Activated CD4-positive, alpha-beta memory T cell treated with anti-CD3 and anti-CD28 coated beads for 36 hours (primary cell): ENCODE data around the gene WDFY4. TPM values are rescaled to one million over a fixed set of nuclear protein-coding genes. Genes with fewer than 3 reads are reported as not detected.

Experiments
- CTCF ChIA-PET: fragments of 350-600 bp; sonication (Branson Sonifier 250); formaldehyde crosslinking; loops from one replicate; lab custom pipeline; 2021; ENCODE audit warnings: antibody characterized with exemption, inconsistent platforms; lab: Charles Lee
- POLR2A ChIA-PET: fragments of 350-600 bp; sonication (Branson Sonifier 250); formaldehyde crosslinking; loops from one replicate; lab custom pipeline; 2021; ENCODE audit warnings: antibody characterized with exemption; lab: Charles Lee
- DNase-seq: peaks from one replicate; pipeline ENCODE4 v3.0.0-alpha.2; 2020
- H3K27ac Mint-ChIP-seq: one replicate; pipeline ENCODE4 v1.8.0; 2021; ENCODE audit warnings: mixed read lengths
- H3K27me3 Mint-ChIP-seq: one replicate; pipeline ENCODE4 v1.8.0; 2021; ENCODE audit warnings: mixed read lengths
- H3K36me3 Mint-ChIP-seq: one replicate; pipeline ENCODE4 v1.8.0; 2021; ENCODE audit warnings: mixed read lengths
- H3K4me1 Mint-ChIP-seq: one replicate; pipeline ENCODE4 v1.8.0; 2021; ENCODE audit warnings: low read depth, mixed read lengths
- H3K4me3 Mint-ChIP-seq: one replicate; pipeline ENCODE4 v1.8.0; 2021; ENCODE audit warnings: mild to moderate bottlenecking, mixed read lengths
- H3K9me3 Mint-ChIP-seq: one replicate; pipeline ENCODE4 v1.8.0; 2021; ENCODE audit warnings: mixed read lengths
- intact Hi-C: fragments of 100-400 bp; cut with micrococcal nuclease; formaldehyde crosslinking; loops from one replicate; pipeline ENCODE4 v1.15.1; 2023
- total RNA-seq, 2 experiments: library from RNA; stranded (reverse); gene quantifications; one replicate each; pipeline ENCODE4 v1.2.3, GENCODE V29; 2021

Gene WDFY4
- total RNA-seq, 2 experiments from 2014 or later = not detected

DNA sequence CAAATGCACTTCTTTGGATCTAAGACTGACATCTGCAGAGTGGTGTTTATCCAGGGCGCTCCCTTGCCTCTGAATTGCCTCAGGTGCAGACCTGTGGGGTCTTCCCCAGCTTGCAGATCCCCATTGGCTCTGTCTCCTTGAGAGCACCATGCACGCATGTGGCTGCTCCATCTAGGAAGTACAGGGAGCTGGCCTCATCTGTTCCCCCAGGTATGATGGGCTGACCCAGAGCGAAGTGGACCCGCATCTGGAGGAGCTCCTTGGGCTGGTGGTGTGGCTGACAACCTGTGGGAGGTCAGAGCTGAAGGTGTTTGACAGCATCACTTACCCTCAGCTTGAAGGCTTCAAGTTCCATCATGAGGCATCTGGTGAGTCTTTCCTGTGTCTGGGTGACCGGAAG, 44.5 kb downstream of the WDFY4 start:
- Mint-ChIP-seq H3K27me3 (no peaks in the 10 kb centered on the region), H3K9me3 (no peaks in the 10 kb centered on the region), H3K4me1 (no peaks in the 10 kb centered on the region), H3K36me3 (no peaks in the 10 kb centered on the region), H3K4me3 (no peak overlapping the region), H3K27ac (no peak overlapping the region)
- CTCF ChIA-PET = no interaction called here
- POLR2A ChIA-PET = no interaction called here
- no peak for DNase-seq
- intact Hi-C loops = no loop called here

DNA sequence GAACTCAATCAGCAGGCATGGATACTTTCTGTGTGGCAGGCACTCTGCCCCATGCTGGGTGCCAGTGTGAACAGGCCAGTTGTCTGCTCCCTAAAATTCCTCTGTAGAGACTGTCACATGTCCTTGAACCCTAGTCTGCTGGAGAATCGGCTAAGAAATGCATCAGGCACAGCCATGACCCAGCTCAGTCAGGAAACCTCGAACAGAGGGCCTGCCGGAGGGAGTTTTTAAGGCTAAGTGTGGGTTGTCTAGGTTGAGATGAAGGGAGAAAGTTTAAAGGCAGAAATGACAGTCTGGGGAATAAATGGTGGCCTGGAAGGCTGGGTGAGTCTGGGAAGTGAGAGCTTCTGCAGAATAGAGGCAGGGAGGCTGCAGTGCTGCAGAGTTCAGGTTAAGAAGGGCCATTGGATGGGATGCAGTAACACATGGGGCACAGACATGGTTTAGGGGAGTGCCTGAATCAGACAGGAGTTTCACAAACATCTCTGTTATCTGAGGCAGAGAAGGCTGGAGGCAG, 45.3 kb downstream of the WDFY4 start:
- no peaks in the 10 kb centered on the region for H3K36me3 Mint-ChIP-seq
- intact Hi-C loops = no loop called here
- H3K4me3 Mint-ChIP-seq = no peak overlapping the region
- no peaks in the 10 kb centered on the region for H3K27me3 Mint-ChIP-seq
- CTCF ChIA-PET = no interaction called here
- POLR2A ChIA-PET = no interaction called here
- H3K27ac Mint-ChIP-seq = no peak overlapping the region
- H3K9me3 Mint-ChIP-seq = no peaks in the 10 kb centered on the region
- H3K4me1 Mint-ChIP-seq = no peaks in the 10 kb centered on the region
- no peak for DNase-seq

DNA sequence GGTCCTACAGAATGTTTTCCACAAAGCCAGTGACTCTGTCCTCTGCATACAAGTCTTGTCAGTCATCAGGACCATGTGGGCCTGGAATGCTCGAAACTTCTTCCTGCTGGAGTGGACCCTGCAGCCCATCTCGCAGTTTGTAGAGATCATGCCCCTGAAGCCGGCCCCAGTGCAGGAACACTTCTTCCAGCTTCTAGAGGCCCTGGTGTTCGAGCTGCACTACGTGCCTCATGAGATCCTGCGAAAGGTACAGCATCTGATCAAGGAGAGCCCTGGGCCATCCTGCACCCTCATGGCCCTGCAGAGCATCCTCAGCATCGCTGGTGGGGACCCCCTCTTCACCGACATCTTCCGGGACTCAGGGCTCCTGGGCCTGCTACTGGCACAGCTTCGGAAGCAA, 46.5 kb downstream of the WDFY4 start:
- intact Hi-C loops = no loop called here

DNA sequence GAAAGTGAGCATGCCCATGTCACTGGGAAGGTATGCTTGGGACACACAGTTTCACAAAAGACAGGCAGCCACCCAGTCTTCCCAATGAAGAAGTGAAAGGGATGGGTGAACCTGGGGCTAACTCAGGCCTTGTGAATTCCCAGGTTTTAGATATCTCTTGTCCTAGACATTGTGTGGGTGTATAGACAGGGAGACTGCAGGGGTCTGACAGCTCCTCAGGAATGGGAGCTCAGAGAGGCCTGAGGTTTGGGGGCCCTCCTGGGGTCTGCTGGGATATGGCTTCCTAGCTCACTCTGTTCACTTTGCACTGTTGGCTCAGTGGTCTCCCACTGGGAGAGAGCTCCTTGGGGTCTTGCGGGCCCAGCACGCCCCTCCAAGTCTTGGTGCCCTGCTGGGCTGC, 47.0 kb downstream of the WDFY4 start:
- intact Hi-C loops = no loop called here
- Mint-ChIP-seq H3K27ac (no peak overlapping the region), H3K4me1 (no peaks in the 10 kb centered on the region), H3K36me3 (no peaks in the 10 kb centered on the region), H3K27me3 (peaks cover 4% of the 10 kb centered on the region), H3K4me3 (no peak overlapping the region), H3K9me3 (no peaks in the 10 kb centered on the region)
- CTCF ChIA-PET = interaction anchor here (0.6 kb wide), 1 partner anchor 125 kb away, joined by 3 read pairs; no protein-coding TSS in a partner anchor
- POLR2A ChIA-PET = no interaction called here
- no peak for DNase-seq

More for the DNA sequence above, 46.5 kb downstream of the WDFY4 start:
- CTCF ChIA-PET = no interaction called here
- no peak for DNase-seq
- POLR2A ChIA-PET = no interaction called here
- Mint-ChIP-seq H3K4me1 (no peaks in the 10 kb centered on the region), H3K9me3 (no peaks in the 10 kb centered on the region), H3K27ac (no peak overlapping the region), H3K27me3 (peaks cover 4% of the 10 kb centered on the region), H3K4me3 (no peak overlapping the region), H3K36me3 (no peaks in the 10 kb centered on the region)

DNA sequence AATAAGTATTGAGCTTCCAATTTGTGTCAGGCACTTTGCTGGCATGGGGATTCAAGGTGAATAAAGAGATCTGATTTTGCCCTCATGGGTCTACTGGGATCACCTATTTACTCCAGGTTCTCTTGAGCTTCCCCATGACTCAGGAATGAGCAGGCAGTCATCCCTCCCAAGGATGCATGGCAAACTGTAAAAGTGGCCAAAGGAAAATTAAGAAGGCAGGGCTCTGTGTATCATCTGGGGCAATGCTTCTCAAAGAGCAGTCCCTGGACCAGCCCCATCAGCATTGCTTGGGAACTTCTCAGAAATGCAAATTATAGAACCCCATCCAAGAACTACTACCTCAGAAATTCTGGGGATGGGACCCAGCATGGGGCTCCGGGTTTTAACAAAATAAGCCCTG, 48.7 kb downstream of the WDFY4 start:
- DNase-seq = no peak
- intact Hi-C loops = no loop called here
- POLR2A ChIA-PET = no interaction called here
- Mint-ChIP-seq H3K4me3 (no peak overlapping the region), H3K27me3 (peaks cover 7% of the 10 kb centered on the region), H3K36me3 (no peaks in the 10 kb centered on the region), H3K4me1 (no peaks in the 10 kb centered on the region), H3K27ac (no peak overlapping the region), H3K9me3 (no peaks in the 10 kb centered on the region)
- CTCF ChIA-PET = no interaction called here

DNA sequence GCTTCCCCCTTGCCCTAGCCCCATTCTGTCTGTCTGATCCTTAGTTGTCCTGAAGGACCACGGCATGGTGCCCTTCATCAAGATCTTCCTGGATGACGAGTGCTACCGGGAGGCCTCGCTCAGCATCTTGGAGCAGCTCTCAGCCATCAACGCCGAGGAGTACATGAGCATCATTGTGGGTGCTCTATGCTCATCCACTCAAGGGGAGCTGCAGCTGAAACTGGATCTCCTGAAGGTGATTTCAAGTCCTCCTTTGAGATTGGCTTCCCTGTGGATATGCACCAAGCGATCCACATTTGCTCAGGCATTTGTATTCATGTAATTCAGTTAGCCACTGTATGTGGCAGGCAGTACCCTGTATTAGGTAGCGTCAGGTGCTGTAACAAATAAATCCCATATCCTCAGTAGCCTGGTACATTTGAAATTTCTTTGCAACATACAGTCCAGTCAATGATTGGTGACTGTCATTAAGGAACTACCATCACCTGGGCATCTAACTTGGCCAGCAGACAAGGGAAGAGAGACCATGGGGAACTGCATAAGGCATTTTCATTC, 51.2 kb downstream of the WDFY4 start:
- Mint-ChIP-seq H3K4me3 (no peak overlapping the region), H3K27ac (no peak overlapping the region), H3K9me3 (no peaks in the 10 kb centered on the region), H3K36me3 (no peaks in the 10 kb centered on the region), H3K27me3 (peaks cover 7% of the 10 kb centered on the region), H3K4me1 (no peaks in the 10 kb centered on the region)
- intact Hi-C loops = no loop called here
- ChIA-PET POLR2A (no interaction called here), CTCF (no interaction called here)
- no peak for DNase-seq

DNA sequence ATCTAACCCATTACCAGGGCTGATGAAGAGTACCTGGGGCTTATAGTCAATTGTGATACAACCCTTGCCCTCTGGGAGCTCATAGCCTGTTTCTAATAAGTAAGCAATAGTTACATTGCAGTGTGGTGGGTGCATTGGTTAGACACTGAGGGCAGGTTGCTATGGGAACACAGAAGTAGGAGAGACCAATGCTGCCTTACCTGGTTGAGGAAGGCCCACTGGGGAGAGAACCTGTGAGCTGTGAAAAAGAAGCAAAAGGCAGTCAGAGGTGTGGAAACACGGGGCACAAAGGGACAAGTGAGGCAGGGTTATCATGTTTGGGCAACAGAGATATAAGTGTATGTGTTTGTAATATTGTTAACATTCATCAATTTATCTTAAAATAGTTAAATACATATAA, 51.9 kb downstream of the WDFY4 start:
- no peaks in the 10 kb centered on the region for H3K9me3 Mint-ChIP-seq
- no peak overlapping the region for H3K27ac Mint-ChIP-seq
- H3K4me3 Mint-ChIP-seq = no peak overlapping the region
- POLR2A ChIA-PET = no interaction called here
- no peak for DNase-seq
- intact Hi-C loops = no loop called here
- CTCF ChIA-PET = no interaction called here
- H3K4me1 Mint-ChIP-seq = no peaks in the 10 kb centered on the region
- H3K36me3 Mint-ChIP-seq = no peaks in the 10 kb centered on the region
- peaks cover 7% of the 10 kb centered on the region for H3K27me3 Mint-ChIP-seq

DNA sequence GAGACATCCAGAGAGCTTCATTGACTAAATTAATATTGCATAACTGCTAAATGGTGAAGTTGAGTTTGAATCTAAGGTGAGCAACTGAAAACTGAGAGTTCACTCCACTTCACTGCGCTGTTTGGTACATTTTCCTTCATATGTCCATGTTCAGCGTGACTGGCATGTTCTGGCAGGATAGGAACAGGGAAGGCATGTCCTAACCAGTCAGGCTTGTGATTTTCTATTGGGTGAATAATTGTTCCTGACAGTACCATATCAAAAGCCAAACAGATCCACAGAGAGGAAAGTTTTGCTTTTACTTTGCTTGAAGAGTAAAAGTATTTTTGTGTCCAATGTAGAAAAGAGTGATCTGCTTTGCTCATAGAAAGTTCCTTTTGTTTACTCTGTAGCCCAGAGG, 53.2 kb downstream of the WDFY4 start:
- no peaks in the 10 kb centered on the region for H3K36me3 Mint-ChIP-seq
- intact Hi-C loops = no loop called here
- no peak overlapping the region for H3K4me3 Mint-ChIP-seq
- H3K27me3 Mint-ChIP-seq = peaks cover 8% of the 10 kb centered on the region
- ChIA-PET CTCF (interaction anchor here (0.7 kb wide), 1 partner anchor 31 kb away, joined by 3 read pairs; no protein-coding TSS in a partner anchor), POLR2A (no interaction called here)
- H3K27ac Mint-ChIP-seq = no peak overlapping the region
- no peaks in the 10 kb centered on the region for H3K9me3 Mint-ChIP-seq
- H3K4me1 Mint-ChIP-seq = no peaks in the 10 kb centered on the region
- no peak for DNase-seq

DNA sequence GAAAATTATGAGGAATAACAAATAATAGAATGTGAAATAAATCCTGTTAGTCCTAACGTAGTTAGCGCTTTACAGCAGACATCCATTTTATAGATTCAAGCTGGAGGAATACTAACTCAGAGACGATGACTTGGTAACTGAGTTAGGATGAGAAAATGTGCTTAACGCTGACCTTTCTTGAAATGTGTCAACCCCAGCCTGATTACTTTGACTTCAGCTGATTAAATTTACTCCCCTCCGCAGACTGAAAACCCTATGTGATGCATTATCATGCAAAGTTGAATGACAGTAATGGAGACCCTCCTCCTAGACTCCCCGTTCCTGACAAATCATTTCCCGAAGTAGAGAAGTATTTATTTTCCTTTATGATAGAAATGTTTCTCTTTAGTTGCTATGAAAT, 54.5 kb downstream of the WDFY4 start:
- H3K4me1 Mint-ChIP-seq = no peaks in the 10 kb centered on the region
- no peak overlapping the region for H3K4me3 Mint-ChIP-seq
- no peaks in the 10 kb centered on the region for H3K36me3 Mint-ChIP-seq
- H3K27ac Mint-ChIP-seq = no peak overlapping the region
- H3K27me3 Mint-ChIP-seq = peaks cover 8% of the 10 kb centered on the region
- ChIA-PET CTCF (no interaction called here), POLR2A (no interaction called here)
- no peaks in the 10 kb centered on the region for H3K9me3 Mint-ChIP-seq
- intact Hi-C loops = no loop called here
- no peak for DNase-seq

DNA sequence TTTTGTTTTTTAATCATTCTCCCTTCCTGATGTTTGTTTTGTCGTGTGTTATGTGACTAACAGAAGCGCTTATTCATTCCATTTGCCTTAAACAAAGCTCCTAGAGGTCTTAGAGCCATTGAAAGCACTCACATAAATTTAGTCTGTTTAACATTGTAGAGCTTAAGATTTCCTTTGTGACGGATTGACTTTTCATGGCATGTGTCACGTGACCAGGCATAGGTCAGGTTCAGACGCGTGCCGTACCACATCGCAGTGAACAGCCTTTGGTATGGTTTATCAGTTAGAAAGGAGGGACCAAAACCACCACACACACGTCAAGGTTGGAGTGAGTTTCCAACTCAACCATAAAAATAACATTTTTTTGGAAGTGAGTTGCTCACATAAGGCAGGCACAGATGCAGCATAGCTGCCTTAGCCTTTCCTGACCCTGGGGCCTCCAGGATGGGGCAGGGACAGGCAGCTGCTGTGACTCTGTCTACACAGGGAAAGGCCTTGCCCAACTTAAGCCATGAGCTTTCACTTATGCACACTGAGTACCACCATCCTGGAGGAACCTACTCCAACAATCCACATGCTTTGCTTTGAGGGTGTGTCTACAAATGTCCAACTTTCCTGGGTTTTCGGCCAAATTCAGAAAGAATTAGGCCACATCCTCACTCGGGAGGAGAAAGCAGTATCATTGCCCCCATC, 55.5 kb downstream of the WDFY4 start:
- Mint-ChIP-seq H3K27ac (no peak overlapping the region), H3K36me3 (no peaks in the 10 kb centered on the region), H3K9me3 (no peaks in the 10 kb centered on the region), H3K27me3 (peaks cover 8% of the 10 kb centered on the region), H3K4me3 (no peak overlapping the region), H3K4me1 (no peaks in the 10 kb centered on the region)
- no peak for DNase-seq
- intact Hi-C loops = no loop called here
- ChIA-PET POLR2A (no interaction called here), CTCF (no interaction called here)

DNA sequence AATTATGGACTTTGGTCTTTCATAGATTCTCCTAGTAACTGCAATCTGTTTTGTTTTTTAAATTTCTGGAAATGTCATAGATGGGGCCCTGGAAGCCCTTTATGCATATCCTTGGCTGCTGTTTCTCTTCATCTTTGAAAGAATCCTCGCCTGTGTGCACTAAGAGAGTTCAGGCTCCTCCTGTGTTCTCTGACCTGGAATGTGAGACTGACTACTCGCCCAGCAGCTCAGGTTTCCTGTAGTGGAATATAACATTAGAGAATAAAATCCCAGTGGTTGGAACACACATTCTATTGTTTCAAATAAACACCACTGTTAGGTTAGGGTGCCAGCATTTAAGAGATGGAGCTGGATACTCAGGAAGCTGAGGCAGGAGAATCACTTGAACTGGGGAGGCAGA, 56.3 kb downstream of the WDFY4 start:
- POLR2A ChIA-PET = no interaction called here
- H3K9me3 Mint-ChIP-seq = no peaks in the 10 kb centered on the region
- DNase-seq = no peak
- no peaks in the 10 kb centered on the region for H3K36me3 Mint-ChIP-seq
- H3K4me1 Mint-ChIP-seq = no peaks in the 10 kb centered on the region
- no peak overlapping the region for H3K27ac Mint-ChIP-seq
- H3K27me3 Mint-ChIP-seq = peaks cover 5% of the 10 kb centered on the region
- intact Hi-C loops = no loop called here
- no peak overlapping the region for H3K4me3 Mint-ChIP-seq
- CTCF ChIA-PET = no interaction called here

DNA sequence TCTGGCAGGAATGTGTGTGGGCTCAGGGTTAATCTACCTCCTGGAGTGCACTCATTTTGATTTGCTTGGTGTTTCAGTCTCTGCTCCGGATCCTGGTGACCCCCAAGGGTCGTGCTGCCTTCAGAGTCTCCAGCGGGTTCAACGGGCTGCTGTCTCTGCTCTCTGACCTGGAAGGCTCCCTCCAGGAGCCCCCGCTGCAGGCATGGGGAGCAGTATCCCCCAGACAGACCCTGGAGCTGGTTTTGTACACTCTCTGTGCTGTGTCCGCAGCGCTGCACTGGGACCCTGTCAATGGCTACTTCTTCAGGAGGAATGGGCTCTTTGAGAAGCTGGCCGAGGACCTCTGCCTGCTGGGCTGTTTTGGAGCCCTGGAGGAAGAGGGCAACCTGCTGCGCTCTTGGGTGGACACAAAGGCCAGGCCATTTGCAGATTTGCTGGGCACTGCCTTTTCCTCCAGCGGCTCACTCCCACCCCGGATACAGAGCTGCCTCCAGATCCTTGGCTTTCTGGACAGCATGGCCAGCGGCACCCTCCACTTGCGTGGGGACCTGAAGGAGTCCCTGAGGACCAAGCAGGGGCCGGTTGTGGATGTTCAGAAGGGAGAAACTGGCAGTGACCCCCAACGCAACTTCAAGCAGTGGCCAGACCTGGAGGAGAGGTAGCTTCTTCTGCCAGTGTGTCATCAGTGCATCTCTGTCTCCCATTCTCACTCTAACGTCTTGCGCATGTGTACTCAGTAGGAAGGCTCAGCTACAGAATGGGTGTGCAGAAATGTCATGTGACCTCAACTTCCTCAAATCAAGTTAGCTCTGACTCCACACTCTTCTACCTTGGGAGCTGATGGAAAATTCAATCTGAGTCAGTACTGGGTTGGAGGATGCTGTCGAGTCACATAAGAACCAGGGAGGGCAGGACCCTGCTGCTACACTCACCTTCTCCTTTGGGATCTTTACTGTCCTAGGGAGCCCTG, 58.5 kb downstream of the WDFY4 start:
- H3K4me3 Mint-ChIP-seq = no peak overlapping the region
- intact Hi-C loops = no loop called here
- H3K36me3 Mint-ChIP-seq = no peaks in the 10 kb centered on the region
- ChIA-PET POLR2A (no interaction called here), CTCF (no interaction called here)
- H3K4me1 Mint-ChIP-seq = no peaks in the 10 kb centered on the region
- no peak overlapping the region for H3K27ac Mint-ChIP-seq
- no peak for DNase-seq
- H3K27me3 Mint-ChIP-seq = peaks cover 1% of the 10 kb centered on the region
- peaks cover 6% of the 10 kb centered on the region for H3K9me3 Mint-ChIP-seq
